Activated CD4-positive, alpha-beta T cell treated with anti-CD3 and anti-CD28 coated beads for 24 hours (primary cell): ENCODE measurements around the gene PLEKHM3.

Experiments
- DNase-seq, 2 donors: peaks; one replicate each; pipeline ENCODE4 v3.0.0-alpha.2; 2020; ENCODE audit warnings: low read depth in 2 of 2

PLEKHM3 gene

GRCh38 chr2:207791579-207792243 is 233.6 kb downstream of the PLEKHM3 start:
- no peak for DNase-seq

- no peak for DNase-seq
These were observed 234.4 kb downstream of the PLEKHM3 start for GRCh38 chr2:207790898-207791297.

- no peak for DNase-seq
These were observed 237.5 kb downstream of the PLEKHM3 start for GRCh38 chr2:207787800-207788199.

DNA sequence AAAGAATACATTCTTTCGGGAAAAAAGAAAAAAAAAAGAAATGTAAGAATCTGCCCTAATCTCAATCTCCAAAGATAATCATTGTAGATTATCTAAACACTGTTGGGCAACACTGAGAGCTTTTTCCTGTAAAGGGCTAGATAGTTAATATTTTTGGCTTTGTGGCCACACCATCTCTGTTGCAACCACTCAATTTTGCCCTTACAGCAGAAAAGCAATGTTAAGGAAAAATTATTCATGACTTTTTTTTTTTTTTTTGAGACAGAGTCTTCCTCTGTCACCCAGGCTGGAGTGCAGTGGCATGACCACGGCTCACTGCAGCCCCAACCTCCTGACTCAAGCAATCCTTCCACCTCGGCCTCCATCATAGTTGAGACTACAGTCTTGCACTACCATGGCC is 238.3 kb downstream of the PLEKHM3 start:
- no peak for DNase-seq

DNA sequence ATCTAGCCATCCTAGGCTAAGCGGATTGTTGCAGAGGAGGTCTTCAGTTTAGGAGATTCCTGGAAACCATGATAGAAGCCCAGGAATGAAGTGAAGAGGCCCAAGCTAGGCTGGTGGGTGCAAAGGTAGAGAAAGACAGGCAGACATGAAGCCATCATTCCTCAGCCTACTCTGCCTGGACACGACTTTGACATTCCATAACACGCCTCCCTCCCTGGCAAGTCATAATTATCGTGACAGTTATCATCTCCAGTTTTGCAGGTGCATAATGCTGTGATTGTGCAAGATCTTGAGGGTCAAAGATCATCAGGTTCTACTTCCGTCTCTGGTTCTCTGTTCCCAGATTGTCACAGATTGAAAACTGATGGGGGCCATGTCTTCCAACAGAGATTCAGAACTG is 240.4 kb downstream of the PLEKHM3 start:
- DNase-seq = no peak

DNA sequence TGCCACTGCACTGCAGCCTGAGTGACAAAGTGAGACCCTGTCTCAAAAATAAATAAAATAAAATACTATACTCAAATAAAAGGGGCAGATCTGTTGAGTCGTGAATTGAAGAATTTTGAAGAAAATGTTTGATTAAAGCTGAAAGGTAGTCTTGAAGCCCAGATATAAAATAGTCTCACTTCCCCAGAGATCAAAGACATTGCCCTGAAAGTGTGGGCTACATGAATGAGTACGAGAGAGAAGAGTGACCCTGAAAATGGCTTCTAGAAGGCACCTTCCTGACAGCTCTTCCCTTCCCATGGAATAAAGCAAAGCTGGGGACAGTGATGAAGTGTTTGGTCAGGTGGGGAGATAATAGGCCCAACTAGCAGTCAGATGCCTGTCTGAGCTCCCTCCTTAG is 241.8 kb downstream of the PLEKHM3 start:
- no peak for DNase-seq

DNA sequence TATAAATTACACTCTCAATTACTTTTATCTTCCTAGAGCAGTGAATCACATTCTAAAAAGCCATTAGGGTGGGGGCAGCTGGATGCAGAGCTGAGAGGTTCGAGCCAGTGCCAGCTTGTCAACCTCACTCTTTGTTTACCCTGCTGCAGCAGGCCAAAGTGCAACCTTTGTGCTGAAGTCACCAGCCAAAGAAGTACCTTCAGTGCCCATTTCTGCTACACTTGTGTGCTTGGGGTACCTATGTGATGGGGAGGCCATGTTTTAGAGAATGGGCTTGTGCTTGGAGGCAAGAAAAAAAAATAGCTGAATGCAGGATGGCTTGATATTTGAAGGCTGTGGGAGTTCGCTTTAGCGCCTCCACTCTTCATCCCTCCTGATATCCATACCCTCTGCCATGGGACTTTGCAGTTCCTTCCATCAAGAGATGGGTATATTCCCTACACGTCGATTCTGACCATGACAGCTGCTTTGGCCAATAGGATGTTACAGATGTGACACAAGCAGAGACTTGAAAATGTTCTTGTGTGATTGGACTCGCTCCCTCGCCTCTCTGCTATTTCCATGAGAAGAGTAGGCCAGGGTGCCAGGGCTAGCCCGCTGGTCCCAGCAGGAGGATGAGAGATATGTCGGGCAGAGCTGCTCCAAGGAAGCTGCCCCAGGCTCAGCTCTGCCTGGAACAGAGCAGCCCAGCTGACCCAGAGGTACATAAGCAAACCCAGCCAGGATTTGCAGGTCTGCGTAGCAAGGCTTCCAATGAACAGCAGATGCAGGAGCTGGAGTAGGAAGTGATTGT is 242.9 kb downstream of the PLEKHM3 start:
- DNase-seq = no peak

GRCh38 chr2:207779523-207779922 is 245.8 kb downstream of the PLEKHM3 start:
- DNase-seq = no peak

DNA sequence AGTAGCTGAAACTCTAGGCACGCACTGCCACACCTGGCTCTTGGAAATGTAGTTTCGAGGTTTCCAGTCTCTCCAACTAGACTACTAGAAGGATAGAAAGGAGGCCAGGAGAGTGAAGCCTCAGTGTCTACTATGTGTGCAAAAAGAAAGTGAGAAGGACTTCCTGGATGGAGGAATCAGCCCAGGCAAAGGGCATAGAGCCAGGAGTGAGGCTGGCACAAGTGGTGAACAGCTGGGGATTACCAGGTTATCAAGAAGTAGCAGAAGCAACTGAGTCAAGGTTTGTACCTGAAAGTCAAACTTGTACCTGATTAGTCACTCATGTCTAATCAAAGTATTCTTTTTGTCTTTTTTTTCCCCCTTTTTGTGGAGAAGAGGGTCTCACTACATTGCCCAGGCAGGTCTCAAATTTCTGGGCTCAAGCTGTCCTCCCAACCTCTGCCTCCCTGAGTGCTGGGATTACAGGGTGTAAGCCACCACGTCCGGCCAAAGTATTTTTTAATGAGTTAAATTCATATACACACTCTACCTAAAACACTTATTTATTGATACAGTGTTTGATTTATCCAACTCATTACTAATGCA is 246.9 kb downstream of the PLEKHM3 start:
- DNase-seq = no peak

DNA sequence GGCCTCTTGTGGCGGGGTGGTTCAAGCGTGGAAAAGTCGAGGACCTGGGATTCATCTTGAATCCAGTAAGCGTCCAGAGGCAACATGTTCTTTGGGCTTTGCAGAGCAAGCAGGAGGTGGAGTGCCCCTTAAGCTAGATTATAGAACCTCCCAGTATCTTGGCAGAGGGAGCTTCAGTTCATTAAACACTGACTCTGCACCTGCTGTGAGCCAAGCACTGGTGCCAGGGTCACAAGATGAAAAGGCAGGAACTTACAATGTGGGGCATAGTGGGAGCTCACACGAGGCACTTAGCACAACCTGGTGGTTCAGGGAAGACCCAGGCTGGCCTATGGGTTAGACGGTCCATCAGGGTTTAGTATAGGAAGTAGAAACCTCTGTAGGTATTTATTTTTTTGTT is 248.2 kb downstream of the PLEKHM3 start:
- DNase-seq = no peak

DNA sequence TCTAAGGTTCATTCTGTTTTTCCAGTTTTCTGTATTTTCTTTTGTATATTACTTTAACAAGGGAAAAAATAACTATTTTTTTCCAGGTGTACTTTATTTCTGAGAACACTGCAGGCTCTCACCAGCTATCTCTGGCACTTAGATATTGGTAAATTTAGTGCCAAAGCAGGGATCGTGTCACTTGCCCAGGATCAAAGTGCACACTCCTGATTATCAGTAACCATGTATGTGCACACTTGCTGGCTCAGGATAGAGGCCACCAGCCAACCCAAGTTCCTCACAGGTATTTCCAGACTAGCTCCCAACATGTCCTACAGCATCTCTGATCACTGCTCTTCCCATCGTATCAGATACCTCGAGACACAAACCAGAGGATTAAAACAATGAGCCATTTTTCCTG is 249.9 kb downstream of the PLEKHM3 start:
- no peak for DNase-seq

DNA sequence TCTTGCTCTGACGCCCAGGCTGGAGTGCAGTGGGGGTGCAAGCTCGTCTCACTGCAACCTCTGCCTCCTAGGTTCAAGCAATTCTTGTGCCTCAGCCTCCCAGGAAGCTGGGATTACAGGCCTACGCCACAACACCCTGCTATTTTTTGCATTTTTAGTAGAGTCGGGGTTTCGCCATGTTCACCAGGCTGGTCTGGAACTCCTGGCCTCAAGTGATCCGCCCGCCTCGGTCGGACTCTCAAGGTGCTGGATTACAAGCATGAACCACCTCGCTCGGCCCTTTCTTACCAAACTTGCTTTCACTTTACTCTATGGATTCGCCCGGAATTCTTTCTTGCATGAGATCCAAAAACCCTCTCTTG is 252.5 kb downstream of the PLEKHM3 start:
- DNase-seq = no peak

DNA sequence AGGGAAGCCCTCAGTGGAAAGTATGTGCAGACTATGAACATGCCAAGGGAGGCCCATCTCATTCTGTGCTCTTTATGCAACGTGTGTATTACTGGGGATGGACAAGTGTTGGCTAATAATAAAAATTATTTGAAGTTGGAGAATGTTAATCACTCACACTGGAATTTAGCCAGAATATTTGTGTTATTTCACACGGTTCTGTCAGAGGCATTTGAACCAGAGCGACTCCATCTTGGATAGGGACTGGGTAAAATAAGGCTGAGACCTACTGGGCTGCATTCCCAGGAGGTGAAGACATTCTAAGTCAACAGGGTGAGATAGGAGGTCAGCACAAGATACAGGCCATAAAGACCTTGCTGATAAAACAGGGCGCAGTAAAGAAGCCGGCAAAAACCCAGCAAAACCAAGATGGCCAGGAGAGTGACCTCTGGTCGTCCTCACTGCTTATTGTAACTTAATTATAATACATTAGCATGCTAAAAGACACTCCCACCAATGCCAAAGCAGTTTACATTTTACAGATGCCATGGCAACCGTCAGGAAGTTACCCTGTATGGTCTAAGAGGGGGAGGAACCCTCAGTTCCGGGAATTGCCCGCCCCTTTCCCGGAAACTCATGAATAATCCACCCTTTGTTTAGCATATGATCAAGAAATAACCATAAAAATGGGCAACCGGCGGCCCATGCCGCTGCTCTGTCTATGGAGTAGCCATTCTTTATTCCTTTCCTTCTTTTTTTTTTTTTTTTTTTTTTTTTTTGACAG is 253.1 kb downstream of the PLEKHM3 start:
- no peak for DNase-seq

DNA sequence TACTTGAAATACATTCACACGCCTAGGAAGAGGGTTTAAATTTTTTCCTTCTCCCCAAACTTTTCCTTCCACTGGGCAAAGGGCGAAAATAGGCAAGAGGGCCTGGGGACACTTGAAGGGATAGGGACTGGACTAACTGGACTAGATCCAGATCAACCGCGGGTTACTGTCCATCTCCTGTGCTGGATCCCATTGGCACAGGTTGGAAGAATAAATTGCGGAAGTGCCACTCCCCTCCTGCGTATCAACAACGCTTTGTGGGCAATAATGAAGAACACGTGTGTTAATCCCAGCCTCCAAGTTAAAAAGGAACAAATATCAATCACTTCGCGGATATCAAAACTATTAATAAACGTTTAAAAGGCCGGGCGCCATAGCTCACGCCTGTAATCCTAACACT is 253.9 kb downstream of the PLEKHM3 start:
- DNase-seq = no peak
